CD1c-positive myeloid dendritic cell (primary cell): ENCODE results near the gene SLC25A5.
"Not testable (repeated sequence)": the region's sequence is repeated elsewhere in the genome, so short reads cannot be mapped to it uniquely, and the experiment has no call there.

Experiments
- DNase-seq: peaks from one replicate; pipeline ENCODE4 v3.0.0-alpha.2; 2016; ENCODE audit errors: extremely low spot score

SLC25A5 gene

GRCh38 chrX:119467842-119468550, at the start of gene SLC25A5:
Gene SLC25A5 (plus strand): TSS chrX:119468444. CDS start chrX:119468516, 72 bp downstream.
- DNase-seq: peak; percentile 91

DNA sequence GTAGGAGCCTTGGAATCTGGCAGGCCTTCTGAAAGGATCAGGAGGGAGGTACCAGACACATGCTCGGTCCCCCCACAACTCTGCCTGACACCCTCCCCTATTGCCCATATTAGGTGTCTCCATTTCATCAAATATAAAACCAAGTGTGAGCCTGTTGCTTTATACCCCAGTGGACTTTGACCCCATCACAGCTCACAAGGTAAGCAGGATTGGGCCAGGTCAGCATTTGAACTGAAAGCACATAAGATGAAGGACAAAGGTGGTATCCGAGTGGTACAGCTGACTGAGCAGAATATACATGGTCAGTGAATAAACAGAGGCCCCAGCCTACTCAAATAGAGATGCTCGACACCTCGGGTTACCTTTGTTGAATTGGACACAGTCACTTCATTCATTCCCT, 49.1 kb upstream of the SLC25A5 start:
- DNase-seq: no peak

DNA sequence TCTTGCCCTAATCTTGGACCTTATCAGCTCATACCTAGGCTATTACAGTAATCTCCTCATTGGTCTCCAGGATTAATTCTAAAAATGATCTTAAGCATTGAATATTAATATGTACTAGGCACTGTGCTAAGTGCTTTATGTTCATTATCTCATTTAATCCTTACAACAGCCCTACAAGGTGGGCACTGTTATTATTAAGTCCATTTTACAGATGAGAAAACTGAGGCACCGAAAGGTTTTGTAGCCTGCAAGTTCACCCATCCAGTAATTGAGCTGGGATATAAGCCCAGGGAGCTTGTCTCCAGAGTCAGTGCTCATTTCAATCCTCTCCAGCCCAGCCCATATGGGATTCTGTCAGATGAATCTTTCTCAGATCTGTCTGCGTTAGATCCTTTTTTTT, 48.3 kb upstream of the SLC25A5 start:
- DNase-seq: no peak

GRCh38 chrX:119421016-119421705, 47.1 kb upstream of the SLC25A5 start:
- no peak for DNase-seq

- DNase-seq: no peak
Observed at GRCh38 chrX:119423631-119424030, 44.6 kb upstream of the SLC25A5 start.

DNA sequence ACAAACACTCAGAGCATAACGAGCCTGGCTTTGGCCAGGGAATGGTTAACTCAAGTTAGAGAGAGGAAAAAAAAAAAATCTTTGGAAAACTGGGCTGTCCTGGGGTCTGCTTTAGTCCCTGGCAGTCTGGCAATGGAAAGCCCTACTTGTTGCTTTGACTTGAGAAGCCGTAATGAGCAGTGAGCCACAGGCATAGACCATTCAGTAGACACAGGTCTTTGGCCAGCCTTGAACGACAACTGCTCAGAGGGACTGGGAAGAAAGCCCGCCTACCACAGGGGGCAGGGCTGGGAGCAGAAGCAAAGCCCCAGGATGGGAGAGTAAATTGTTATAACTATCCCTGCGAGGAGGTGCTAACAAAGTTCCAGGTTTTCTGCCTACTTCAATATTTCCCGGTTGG, 43.2 kb upstream of the SLC25A5 start:
- DNase-seq: no peak

- peak; percentile 4 for DNase-seq
Observed at GRCh38 chrX:119427024-119427794, 41.0 kb upstream of the SLC25A5 start.

GRCh38 chrX:119427795-119428185, 40.5 kb upstream of the SLC25A5 start:
- DNase-seq: no peak

DNA sequence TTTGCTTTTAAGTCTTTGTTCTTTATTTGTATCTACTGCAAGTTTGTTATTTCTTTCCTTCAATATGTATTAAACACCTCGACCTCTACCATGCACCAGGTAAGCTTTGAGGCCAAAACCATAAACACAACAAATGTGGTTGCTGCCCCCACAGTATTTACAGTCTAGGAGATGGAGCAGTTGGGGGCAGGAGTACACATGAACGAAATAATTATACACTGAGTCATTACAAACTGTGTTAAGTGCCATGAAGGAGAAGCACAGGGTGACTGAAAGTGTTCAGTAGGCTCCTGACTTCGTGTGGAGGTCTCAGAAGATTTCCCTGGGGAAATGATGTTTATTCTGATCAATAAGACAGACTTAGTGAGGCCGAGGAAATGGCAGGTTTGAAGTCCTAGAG, 38.8 kb upstream of the SLC25A5 start:
- no peak for DNase-seq

DNA sequence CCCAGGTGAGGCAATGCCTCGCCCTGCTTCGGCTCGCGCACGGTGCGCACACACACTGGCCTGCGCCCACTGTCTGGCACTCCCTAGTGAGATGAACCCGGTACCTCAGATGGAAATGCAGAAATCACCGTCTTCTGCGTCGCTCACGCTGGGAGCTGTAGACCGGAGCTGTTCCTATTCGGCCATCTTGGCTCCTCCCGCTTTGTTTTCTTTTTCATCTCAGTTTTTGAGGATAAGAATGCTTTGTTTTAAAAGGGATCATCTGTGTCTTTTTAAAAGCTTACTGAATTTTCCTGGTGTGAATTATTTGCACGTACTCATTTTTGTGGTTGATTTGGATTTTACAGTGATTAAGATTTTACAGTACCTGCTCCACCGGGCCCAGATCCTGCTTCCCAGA, 26.9 kb upstream of the SLC25A5 start:
- not testable (repeated sequence) for DNase-seq

DNA sequence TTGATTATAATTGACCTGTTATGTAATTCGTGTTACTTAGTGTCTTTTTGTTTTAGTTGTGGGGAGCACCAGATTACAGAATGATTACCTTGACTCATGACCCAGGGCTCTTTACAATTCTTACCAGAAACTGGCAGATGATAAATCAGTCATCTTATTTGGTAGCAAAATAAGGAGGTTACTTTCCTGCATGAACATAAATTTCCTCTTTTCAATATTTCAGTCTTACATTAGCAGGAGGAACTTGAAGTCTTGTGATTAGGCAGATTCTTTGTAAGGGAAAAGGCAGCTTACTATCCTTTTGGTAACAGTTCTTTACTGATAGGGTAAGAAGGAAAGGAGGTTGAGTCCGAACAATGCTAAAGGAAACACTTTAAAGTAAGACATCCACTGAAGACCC, 26.0 kb upstream of the SLC25A5 start:
- DNase-seq: peak; percentile 24

GRCh38 chrX:119453202-119453601, 15.0 kb upstream of the SLC25A5 start:
- DNase-seq: no peak

- no peak for DNase-seq
Observed at GRCh38 chrX:119455264-119455663, 13.0 kb upstream of the SLC25A5 start.

- no peak for DNase-seq
Observed at GRCh38 chrX:119459181-119459580, 9.1 kb upstream of the SLC25A5 start.

DNA sequence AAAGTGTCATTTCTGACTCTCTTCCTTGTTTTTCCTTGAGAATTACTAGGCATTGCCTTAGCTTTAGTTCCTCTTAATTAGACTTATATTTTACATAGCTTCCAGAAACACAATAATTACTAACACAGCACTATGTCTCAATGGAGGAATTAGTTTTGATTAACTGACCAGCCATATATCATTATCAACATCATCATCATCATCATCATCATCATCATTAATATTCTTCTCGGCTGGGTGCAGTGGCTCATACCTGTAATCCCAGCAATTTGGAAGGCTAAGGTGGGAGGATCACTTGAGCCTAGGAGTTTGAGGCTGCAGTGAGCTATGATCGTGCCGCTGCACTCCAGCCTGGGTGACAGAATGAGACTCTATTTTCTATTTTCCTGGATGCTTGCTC, 2.7 kb upstream of the SLC25A5 start:
- no peak for DNase-seq

DNA sequence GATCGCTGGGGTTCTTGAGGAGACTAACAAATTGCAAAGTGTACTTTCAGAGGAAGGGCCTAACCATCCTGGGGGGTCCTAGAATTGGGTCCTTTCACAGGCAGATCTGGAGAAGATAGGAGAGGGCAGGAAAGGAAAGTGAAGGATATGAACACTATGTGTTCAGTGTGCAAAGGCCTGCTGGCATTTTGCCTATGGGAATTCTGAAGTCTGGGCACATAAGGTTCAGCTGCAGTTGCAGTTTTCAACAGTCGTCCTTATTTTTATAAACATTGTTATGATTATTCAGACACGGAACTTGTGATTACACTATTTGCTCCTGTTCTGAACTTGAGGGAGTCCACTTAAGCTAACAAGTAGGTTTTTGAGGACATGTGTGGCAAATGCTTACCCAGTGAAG, 1.3 kb upstream of the SLC25A5 start:
- DNase-seq: no peak

DNA sequence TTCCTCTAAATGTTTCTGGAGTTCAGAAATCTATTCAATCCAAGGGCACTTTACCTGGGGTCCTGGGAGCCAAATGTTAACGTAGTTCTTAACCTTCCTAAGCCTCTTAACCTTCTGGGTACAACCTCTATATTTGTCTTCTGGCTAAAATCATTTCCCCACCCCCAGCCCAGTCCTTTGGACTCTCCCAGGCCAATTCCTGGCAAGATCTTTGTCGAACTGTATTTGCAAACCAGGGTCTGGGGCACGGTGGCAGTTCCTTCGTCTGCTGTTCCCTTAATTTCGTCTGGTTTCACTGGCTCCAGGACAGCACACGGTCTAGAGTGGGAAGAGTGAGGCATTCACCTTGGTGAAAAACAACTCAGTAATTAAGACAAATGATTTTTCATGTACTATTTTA, 811 bp upstream of the SLC25A5 start:
- DNase-seq: no peak

DNA sequence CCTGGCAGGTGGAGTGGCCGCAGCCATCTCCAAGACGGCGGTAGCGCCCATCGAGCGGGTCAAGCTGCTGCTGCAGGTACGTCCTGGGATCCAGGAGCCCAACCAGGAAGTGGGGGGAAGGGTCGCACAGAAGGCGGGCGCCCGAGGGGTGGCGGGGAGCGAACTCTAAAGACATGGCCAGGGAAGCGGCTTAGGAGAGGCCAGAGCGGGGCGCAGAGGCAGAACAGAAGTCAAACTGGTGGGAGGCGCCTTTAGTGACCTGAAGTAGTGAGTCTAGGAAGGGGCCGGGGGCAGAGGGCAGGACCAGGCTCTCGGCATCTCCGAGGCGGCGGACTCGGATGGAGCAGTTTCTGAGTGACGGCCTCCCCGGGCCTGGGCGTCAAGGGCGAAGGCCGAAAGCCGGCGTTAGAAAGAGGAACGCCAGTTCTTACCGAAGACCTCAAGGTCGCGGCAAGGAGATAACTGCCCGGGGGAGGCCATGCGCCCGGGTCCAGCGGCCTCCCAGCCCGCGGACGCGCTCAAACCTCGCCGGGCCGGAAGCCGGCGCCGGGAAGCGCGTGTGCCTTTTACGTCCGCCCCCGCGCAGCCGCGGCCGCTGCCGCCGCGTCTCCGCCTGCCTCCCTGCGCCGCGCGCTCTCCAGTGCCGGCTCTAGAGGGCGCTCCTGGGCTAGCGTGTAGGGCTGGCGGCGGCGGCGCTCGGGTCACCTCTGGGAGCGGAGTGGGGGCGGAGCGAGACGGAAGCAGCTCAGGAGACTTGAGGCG, 488 bp downstream of the SLC25A5 start:
- DNase-seq: peak; percentile 94

DNA sequence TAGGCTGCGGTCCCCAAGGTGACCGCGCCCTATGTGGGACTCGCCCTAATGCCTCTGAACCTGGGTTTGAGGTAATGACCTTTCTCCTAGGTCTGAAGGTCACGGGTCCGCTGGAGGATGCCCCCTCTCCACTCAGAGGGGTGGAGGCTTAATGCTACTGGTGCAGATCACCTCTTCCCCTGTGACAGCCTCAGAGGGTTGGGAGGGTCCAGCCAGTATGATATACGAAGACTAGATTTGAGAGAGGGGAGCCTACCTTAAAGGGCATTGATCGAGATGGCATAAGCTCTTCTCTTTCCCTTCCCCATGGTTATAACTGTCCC, 1.0 kb downstream of the SLC25A5 start:
- no peak for DNase-seq

DNA sequence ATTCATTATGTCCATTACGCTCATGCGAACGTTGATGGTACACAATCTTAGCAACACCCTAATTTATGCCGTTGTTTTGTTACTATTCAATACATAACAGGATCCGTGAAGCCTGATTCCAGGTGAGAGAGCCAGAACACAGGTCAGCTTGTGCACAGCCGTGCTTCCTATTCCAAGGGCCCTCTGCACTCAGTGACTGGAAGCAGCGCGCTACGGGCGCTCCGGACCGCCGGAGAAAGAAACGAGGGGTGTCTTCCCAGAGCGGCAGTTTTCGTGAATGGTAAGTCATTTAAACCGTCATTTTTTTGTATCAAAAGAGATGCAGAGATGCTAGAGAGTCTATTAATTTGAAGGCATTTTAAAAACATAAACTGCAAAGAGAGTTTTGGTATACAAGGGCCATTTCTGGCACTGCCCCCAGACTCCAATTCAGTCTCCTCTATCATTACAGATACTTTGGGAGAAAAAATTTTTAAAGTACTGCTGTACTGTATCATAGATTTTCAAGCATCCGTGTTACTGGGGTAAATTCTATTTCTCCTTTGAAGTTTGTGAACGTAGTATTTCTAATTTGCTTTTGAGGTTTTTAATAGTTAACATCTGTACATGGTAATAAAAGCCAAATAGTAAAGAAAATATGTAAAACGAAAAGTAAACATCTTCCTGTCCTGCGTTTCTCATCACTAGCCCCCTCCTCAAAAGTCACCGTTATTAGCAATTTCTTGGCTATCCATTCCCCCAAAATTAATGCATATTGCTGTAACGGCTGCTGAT, 6.6 kb downstream of the SLC25A5 start:
- DNase-seq: no peak

- no peak for DNase-seq
Observed at GRCh38 chrX:119475389-119476101, 7.3 kb downstream of the SLC25A5 start.
